Lower leg skin (tissue), 4 donors: ENCODE measurements around the gene ST3GAL6. TPM values are rescaled to one million over a fixed set of nuclear protein-coding genes. Genes with fewer than 3 reads are reported as not detected.

Experiments used
- DNase-seq, 2 donors: peaks; one replicate each; pipeline ENCODE4 v3.0.0-alpha.2; 2019; ENCODE audit warnings: low spot score in 2 of 2
- H3K4me3 ChIP-seq: fragments of 200-600 bp; sonication (generic); 2 replicates; pipeline ENCODE4 v1.5.1; 2017; ENCODE audit warnings: mild to moderate bottlenecking, low read depth; ENCODE audit not compliant: poor library complexity, severe bottlenecking
- POLR2A ChIP-seq, 2 donors: fragments of 450-650 bp; IDR thresholded peaks; one replicate each; pipeline ENCODE4 v1.6.1; 2016 to 2017; ENCODE audit warnings: antibody characterized with exemption in 2 of 2, mild to moderate bottlenecking in 1 of 2, moderate library complexity in 1 of 2
- WGBS, 2 donors: methylation state at CpG; one replicate each; pipeline ENCODE4 v1.1.5; 2018; 5-methylcytosine and 5-hydroxymethylcytosine counted together
- intact Hi-C: fragments of 100-400 bp; cut with DNase I; formaldehyde crosslinking; loops from one replicate; pipeline ENCODE4 v1.15.0; 2023; ENCODE audit warnings: low total_unique reads
- total RNA-seq, 4 donors: library from RNA; depleted of rRNA; stranded (reverse); fragments of >200 nt; gene quantifications; one replicate each; pipeline ENCODE4 v1.1.0, GENCODE V29; 2016
- TF ChIP-seq, protein P1 (sequence below), 3 donors: fragments of 450-650 bp; IDR thresholded peaks; one replicate each; pipeline ENCODE4 v1.5.1; 2016; ENCODE audit warnings: antibody characterized with exemption in 3 of 3, mild to moderate bottlenecking in 3 of 3, moderate library complexity in 2 of 3

The ST3GAL6 gene
- total RNA-seq, 4 donors from 2014 or later: 19.2 to 40.8 (median 24.3) TPM

DNA sequence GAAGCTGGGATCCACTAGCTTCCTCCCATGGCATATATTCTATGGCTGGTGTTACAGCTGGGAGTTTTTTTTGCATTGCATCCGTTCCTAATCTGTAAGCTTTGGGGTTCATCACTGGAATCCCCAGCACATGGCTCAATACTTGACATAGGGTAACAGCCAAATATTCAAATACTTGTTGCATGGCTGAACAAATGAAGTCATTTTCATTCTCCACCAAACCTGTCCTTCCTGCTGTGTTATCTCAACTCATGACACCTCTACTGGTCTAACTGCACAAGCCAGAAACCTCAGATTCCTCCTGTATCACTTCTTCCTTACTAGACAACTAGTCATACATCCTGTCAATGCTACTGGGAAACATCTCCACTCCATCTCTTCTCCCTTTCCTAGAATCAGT is 43.4 kb downstream of the ST3GAL6 start:
- intact Hi-C loops: loop anchor here (5.0 kb wide), 1 partner anchor 204 kb away; no protein-coding TSS in a partner anchor
- DNase-seq: no peak
- WGBS, 2 donors: 48 to 52% methylated on average over 1 of the region's 1 CpG
- no peak overlapping the region for H3K4me3 ChIP-seq
- no peak for TF ChIP-seq POLR2A (IDR thresholded peaks at IDR 0.05)
- TF ChIP-seq, protein P1, sequence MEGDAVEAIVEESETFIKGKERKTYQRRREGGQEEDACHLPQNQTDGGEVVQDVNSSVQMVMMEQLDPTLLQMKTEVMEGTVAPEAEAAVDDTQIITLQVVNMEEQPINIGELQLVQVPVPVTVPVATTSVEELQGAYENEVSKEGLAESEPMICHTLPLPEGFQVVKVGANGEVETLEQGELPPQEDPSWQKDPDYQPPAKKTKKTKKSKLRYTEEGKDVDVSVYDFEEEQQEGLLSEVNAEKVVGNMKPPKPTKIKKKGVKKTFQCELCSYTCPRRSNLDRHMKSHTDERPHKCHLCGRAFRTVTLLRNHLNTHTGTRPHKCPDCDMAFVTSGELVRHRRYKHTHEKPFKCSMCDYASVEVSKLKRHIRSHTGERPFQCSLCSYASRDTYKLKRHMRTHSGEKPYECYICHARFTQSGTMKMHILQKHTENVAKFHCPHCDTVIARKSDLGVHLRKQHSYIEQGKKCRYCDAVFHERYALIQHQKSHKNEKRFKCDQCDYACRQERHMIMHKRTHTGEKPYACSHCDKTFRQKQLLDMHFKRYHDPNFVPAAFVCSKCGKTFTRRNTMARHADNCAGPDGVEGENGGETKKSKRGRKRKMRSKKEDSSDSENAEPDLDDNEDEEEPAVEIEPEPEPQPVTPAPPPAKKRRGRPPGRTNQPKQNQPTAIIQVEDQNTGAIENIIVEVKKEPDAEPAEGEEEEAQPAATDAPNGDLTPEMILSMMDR (IDR thresholded peaks at IDR 0.05): no peak

DNA sequence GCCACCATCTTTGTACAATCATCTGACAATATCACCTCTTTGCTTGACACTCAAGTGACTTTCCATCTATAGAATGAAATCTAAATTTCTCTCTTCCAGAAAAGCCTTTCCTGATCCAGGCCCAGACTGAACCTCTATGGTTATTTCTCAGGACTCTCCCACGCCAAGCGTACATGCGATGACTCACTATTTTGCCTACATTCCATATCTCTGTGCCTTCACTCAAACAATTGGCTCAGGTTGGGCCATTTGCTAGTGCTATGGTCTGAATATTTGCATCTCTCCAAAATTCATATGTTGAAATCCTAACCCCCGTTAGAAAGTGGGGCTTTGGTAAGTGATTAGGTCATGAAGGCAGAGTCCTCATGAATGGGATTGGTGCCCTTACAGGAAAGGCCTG is 43.9 kb downstream of the ST3GAL6 start:
- intact Hi-C loops: loop anchor here (5.0 kb wide), 1 partner anchor 205 kb away; no protein-coding TSS in a partner anchor
- DNase-seq: no peak
- 76 to 82% methylated on average over 4 of the region's 4 CpGs for WGBS, 2 donors
- H3K4me3 ChIP-seq: no peak overlapping the region
- no peak for TF ChIP-seq POLR2A (IDR thresholded peaks at IDR 0.05)
- TF ChIP-seq, protein P1 (IDR thresholded peaks at IDR 0.05): no peak

DNA sequence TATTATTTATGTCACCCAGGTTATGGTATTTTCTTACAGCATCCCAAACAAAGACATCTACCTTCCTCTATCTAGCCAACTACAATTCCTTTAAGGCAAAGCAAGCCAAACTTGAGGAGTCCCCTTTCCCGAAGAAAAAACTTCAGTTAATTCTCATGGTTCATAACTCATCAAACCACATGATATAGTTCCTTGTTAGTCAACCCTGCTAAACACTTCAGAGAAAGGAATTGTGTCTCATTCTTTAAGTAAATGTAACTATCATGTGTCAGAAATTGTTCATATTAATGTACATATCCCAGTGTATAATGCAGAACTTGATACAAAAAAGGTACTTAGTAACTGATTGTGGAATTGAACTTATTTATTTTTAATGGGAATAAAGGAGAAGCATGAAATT is 44.4 kb downstream of the ST3GAL6 start:
- DNase-seq: no peak
- intact Hi-C loops: loop anchor here (5.0 kb wide), 1 partner anchor 205 kb away; no protein-coding TSS in a partner anchor
- 87 to 91% methylated on average over 1 of the region's 1 CpG for WGBS, 2 donors
- TF ChIP-seq, protein P1 (IDR thresholded peaks at IDR 0.05): no peak
- TF ChIP-seq POLR2A (IDR thresholded peaks at IDR 0.05): no peak
- H3K4me3 ChIP-seq: no peak overlapping the region

GRCh38 chr3:98808071-98808470 is 44.9 kb downstream of the ST3GAL6 start:
- no peak overlapping the region for H3K4me3 ChIP-seq
- DNase-seq: no peak
- 85 to 87% methylated on average over 2 of the region's 2 CpGs for WGBS, 2 donors
- no peak for TF ChIP-seq POLR2A (IDR thresholded peaks at IDR 0.05)
- TF ChIP-seq, protein P1 (IDR thresholded peaks at IDR 0.05): no peak
- intact Hi-C loops: loop anchor here (5.0 kb wide), 1 partner anchor 206 kb away; no protein-coding TSS in a partner anchor

DNA sequence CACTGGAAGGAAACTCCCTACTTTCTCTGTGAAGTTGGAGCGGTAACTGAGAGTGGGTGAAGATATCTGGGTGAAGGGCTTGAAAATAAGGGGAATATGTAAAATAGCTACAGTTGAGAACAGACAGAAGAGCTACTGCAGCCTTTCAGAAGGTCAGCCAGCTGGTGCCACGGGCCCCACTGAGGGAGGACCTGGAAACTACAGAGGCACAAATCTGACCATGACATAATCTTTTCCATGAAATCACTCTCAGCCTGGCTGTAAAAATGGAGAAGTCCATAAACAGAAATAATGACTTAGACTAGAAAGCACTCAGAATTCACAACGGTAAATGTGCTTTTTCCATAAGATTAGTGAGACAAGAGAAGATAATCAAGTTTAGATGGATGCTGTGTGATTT is 46.4 kb downstream of the ST3GAL6 start:
- 65 to 80% methylated on average over 3 of the region's 3 CpGs for WGBS, 2 donors
- no peak for TF ChIP-seq POLR2A (IDR thresholded peaks at IDR 0.05)
- TF ChIP-seq, protein P1 (IDR thresholded peaks at IDR 0.05): no peak
- intact Hi-C loops: loop anchor here (5.0 kb wide), 1 partner anchor 207 kb away; no protein-coding TSS in a partner anchor
- no peak overlapping the region for H3K4me3 ChIP-seq
- DNase-seq: no peak

DNA sequence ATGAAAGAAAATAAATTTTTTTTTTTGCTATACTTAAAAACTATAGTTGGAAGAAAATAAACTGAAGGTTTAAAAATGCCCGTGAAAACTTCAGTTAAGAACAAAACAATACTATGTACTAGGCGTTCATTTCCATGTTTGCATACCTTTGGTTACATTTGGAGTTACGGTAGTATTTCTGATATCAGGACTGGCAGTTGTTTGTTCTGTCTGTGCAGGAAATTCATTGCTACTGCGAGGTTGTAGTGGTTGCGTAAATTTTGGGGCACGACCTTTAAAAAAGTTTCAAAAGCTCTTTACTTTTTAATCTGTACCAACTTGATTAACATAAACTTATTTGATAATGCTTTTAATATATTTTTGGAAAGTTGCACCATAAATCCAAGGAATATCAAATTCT is 47.9 kb downstream of the ST3GAL6 start:
- TF ChIP-seq, protein P1 (IDR thresholded peaks at IDR 0.05): no peak
- TF ChIP-seq POLR2A (IDR thresholded peaks at IDR 0.05): no peak
- WGBS, 2 donors: 83 to 87% methylated on average over 6 of the region's 6 CpGs
- DNase-seq: no peak
- intact Hi-C loops: loop anchor here (5.0 kb wide), 1 partner anchor 759 kb away; no protein-coding TSS in a partner anchor
- no peak overlapping the region for H3K4me3 ChIP-seq
